GM19328 (cell line): ENCODE measurements around the gene SH3D19.

Source experiments
- ATAC-seq: cut with Tn5 transposase; IDR thresholded peaks from one replicate; pipeline ENCODE4 v1.9.1; 2021; ENCODE audit warnings: mild to moderate bottlenecking, moderate library complexity; ENCODE audit not compliant: unreplicated experiment

Gene SH3D19, protein sequence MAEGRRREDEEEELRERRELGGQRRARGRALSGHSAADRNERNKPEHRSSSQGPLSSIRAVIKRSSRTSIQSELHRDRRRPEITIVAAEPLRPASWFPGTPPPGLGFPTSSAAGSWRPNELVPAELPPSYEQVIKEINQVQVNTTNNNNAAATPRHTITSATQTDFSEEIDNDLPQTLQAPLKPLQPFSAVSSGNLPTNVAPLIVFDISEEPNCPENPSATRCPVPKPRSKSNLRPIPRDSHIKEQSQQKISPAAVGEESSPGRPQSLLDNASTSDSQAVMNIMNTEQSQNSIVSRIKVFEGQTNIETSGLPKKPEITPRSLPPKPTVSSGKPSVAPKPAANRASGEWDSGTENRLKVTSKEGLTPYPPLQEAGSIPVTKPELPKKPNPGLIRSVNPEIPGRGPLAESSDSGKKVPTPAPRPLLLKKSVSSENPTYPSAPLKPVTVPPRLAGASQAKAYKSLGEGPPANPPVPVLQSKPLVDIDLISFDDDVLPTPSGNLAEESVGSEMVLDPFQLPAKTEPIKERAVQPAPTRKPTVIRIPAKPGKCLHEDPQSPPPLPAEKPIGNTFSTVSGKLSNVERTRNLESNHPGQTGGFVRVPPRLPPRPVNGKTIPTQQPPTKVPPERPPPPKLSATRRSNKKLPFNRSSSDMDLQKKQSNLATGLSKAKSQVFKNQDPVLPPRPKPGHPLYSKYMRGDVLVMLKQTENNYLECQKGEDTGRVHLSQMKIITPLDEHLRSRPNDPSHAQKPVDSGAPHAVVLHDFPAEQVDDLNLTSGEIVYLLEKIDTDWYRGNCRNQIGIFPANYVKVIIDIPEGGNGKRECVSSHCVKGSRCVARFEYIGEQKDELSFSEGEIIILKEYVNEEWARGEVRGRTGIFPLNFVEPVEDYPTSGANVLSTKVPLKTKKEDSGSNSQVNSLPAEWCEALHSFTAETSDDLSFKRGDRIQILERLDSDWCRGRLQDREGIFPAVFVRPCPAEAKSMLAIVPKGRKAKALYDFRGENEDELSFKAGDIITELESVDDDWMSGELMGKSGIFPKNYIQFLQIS

DNA sequence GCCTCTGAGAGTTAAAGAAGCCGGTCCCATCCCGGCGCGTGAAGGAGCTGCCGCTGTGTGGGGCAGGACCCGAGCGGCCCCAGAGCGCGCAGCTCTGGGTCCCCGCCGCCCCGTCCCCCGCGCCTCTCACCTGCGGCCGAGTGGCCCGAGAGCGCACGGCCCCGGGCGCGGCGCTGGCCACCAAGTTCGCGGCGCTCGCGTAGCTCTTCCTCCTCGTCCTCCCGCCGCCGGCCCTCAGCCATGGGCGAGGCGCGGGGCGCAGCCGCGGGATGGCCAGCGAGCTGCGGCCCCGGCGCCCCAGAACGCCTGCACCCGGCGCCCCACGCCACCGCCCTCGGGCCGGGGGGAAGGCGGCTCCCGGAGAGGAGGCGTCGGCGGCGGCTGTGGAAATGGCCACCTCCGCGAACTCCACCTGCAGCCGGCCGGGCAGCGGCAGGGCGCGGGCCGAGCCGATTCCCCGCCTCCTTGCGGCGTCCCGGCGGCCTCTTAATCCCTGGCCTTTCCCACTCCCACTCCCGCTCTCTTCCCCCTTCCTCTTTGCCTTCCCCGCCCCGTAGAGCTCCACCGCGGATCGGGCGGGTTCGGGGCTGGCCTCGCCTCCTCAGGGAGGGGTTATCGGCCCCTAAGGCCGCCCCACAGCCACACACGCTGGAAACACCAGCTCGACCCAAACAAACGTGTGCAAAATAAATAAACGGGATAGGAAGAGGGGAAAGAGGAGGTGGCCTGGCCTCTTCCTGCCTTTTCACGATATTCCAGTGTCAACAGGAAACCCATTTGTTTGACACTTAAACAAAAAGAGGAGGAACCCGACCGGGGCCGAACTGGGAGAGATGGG, at the start of gene SH3D19:
TSS of gene SH3D19 (minus strand) at position 495 of the 838 bp plus-strand sequence. CDS start at position 242, 253 bp downstream.
- ATAC-seq, result no peak

DNA sequence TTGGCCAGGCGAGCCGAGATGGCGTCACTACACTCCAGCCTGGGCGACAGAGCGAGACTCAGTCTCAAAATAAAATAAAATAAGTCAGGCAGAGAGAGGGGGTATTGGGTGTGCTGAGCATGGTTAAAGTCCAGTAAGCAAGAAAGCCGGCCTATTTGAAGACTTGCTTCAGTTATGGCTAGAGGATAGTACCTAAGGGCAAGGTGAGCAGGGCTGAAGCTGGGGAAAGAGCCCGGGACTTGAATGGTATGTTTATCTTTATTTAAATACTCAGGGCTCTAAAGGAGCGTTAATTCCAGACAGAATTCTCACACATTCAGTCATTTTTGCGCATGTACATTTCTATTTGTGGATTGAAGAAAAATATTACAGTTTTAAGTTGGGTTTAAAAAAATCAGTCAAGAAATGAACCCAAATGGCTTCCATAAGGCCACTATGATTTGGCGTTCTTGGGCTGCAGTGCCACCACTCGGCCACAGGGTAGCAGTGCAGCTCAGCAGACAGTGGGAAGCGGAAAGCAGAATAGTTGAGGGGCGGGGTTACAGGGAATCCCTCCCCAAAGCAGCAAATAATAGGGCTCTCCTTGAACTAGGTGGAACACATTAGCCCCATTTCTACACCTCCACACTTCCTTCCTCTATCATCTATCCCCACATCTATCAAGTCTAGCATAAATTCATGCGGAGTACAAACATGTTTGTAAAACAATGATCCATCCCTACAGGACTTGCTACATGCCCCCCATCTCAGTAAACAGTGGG, 37.2 kb upstream of the SH3D19 start:
- peak; percentile 95 for ATAC-seq

DNA sequence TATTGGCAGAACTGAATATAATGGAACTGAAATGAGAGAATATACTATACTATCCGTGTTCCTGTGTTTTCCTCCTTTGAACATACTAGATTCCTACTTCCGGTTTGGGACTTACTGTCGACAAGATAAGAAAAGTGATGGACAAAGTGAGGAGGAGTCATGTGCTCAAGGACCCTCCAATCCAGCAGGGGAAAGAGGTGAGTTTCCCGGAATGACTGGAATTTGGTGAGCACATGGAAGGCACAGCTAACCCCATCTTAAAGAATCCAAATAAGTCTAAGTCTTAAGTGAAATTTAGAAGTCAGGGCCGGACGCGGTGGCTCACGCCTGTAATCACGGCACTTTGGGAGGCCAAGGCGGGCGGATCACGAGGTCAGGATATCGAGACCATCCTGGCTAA, 36.6 kb upstream of the SH3D19 start:
- ATAC-seq, result no peak

DNA sequence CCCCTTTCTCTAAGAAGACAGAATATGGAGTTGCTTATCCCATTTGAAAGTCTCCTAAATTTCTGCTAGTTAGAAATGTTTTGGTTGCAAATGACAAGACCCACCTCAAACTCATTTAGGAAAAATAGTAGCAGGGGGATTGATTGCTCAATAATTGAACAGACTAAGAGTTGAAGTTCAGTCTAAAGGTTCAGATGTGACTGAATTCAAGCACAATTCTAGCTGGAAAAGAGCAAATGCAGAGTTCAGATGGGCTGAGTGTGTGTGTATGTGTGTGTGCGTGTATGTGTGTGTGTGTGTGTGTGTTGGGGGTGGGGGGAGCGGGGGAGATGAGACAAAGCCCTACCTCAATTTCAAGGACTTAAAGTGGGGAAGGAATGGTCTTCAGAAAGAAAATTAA, 35.7 kb upstream of the SH3D19 start:
- no peak for ATAC-seq

DNA sequence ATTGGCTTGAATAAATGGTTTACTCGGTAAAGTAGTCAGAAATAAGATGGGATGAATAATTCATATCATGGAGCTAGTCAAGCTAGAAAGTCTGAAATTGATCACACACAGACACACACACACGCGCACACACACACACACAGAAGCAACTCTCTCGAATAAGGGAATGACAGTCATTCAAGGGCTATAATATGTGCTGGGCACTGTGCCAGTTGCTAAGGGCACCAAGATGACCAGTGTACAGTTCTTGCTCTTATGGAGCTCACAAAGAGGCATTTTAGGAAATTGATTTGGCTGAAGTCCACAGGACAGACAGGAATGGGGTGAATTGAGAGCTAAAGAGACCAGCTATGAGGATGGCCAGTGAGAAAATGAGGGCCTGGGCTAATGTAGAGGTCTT, 34.2 kb upstream of the SH3D19 start:
- no peak for ATAC-seq

DNA sequence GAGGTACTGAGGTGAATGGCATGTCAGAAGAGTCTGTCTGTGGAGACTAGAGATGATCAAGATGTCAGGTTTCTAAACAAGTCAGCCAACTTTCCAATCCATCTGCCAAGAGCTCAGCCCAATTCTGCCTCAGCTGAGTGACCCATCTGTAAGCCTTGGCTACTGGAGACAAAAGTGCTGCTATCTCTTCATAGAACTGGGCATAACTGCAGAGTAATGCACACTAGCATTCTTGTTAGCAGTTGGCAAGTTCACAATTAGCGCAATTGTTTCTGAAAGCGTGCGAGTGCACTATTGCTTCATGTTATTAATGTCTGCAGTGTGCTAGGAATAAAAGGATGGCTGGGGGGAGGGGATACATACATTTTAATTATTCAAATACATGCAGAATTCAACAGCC, 32.9 kb upstream of the SH3D19 start:
- ATAC-seq, result no peak

DNA sequence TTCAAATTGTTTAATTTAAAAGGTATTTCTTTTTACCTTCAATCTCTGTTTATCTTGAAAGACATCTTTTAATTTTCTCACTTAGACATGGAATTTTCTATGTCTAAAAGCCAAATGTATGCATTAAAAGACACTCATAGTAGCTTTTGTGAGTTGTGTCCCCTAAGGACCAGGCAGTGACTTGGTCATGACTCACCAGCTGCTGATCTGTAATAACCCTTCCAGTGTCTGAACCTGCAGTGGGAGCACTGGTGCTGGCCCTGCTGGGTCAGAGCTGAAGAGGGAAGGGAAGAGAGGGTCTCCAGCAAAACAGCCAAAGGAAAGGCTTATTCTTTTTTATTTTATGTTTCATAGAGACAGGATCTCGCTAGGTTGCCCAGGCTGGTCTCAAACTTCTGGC, 31.1 kb upstream of the SH3D19 start:
- no peak for ATAC-seq

DNA sequence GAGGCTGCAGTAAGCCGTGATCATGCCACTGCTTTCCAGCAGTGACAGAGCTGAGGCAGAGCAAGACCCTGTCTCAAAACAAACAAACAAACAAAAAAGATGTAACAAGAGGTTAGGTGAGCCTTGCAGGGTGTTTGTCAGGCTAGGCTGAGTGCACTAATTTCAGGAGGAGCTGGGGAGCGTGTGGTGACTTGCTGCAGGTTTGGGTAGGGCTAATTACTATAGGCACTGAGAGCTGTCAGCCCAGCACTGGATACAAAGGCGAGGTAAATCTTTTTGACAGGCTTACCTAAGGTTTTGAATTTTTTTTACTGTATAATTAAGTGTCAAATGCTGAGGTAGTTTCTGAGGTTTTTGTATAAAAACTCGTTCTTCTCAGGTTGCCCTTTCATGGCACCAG, 29.8 kb upstream of the SH3D19 start:
- ATAC-seq, result no peak

DNA sequence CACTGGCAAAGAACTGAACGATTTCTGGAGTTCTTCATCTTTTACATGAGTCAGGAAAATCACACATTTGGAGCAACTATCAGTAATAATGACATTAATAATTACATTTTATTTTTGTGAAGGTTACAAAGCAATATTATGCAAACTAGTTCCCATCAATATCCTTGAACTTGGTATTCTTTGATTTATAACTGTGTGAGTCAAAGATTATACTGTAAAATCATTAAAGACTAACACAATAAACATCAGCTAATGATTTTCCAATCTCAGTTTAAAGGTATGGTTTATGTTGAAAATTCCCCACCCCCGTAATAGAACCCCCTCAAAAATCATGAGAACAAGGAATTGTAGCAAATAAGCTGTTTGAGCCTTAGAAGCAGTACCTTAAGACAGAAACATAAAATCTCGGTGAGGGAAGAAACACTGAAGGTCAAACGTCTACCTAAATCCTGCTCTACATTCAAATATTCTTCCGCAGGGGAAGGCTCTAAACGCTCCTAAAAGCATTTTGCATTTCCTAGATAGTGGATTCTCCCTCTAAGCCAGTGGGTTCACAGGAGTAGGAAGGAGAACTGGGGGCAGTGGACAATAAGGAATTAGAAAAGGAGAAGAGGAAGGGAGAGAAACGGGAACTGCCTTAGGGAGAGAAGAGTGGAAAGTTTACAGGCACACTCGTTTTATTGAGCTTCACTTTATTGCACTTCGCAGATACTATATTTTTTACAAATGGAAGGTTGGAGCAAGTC, 22.3 kb upstream of the SH3D19 start:
- no peak for ATAC-seq

DNA sequence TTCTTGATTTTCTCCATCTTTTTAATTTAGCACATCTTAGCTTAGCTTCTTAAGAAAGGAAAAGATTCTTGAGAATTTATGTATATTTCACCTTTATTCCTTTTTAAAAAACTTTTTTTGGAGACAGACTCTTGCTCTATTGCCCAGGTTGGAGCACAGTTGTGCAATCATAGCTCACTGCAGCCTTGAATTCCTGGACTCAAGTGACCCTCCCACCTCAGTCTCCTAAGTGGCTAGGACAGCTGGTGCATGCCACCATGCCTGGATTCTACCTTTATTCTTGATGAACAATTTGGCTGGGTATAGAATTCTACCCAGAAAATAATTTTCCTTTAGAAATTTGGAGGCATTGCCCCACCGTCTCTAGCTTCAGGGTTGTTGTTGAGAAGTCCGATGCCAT, 19.5 kb upstream of the SH3D19 start:
- ATAC-seq, result no peak

DNA sequence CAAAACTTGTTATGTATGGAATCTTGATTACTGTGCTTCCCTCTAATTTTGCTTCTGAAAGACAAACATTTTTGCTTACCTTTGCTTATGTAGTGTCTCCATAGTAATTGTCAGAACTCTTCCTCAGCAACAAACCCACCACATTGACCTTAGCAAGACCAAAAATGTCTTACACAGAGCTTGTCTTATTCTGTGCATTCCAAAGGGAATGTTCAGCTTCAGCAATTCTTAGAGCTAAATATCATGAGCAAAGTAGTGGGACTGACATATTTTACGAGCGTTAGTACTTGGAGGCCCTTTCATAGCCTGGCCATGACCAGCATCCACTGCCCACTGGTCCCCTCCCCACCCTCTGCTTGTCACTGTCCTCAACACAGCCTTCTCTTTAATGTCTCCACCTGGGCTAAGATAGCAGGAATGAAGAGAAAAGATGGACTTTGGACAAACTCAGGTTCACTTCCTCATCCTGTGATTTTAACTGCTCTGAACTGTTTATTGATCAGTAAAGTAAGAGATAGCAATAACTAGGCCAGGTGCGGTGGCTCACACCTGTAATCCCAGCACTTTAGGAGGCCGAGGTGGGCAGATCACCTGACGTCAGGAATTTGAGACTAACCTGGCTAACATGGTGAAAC, 15.5 kb upstream of the SH3D19 start:
- no peak for ATAC-seq

DNA sequence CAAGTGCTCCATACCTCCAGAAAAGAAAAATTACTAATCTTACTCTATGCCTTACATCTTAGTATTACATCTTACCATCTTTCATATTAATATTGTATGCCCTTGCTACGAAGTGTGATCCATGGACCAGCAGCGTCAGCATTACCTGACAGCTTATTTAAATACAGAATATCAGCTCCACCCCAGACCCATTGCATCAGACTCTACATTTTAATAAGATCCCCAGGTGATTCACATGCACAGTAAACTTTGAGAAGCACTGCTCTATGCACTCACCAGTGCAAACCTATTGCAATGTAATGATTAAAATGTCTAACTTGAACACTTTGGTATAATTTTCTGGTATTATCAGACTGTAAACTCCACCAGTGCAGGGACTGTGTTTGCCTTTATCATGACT, 14.1 kb upstream of the SH3D19 start:
- ATAC-seq, result no peak

DNA sequence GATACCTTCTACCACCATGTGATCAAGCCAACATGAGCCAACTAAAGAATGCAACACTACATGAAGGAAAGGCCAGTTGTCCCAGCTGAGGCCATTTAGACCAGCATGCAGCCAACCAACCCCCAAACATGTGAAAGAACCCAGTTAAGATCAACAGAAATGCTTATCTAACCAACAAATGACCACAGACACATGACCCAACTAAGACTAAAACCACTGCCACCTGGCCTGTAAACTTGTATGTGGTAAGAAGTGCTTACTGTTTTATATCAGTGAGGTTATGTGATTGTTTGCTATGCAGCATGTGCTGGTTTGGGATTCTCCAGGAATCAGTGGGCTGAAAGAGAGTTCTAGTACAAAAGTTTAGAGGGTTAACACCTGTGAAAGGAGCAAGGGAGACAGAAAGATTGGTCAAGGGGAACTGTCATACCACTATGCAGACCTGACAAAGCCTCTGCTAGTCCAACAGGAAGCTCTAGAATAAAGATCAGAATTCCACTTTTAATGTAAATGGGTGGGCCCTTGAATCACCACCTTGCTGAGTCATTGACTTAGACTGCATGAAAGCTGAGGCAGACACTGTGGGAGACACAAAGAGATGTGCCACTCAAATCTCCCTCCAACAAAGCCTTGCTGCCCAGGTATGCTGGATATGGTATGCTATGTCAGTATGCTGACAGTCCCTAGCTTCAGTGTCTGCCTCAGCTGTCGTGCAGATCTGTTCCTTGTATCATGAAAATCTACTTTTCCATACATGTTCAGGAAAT, 6.1 kb upstream of the SH3D19 start:
- ATAC-seq, result no peak

DNA sequence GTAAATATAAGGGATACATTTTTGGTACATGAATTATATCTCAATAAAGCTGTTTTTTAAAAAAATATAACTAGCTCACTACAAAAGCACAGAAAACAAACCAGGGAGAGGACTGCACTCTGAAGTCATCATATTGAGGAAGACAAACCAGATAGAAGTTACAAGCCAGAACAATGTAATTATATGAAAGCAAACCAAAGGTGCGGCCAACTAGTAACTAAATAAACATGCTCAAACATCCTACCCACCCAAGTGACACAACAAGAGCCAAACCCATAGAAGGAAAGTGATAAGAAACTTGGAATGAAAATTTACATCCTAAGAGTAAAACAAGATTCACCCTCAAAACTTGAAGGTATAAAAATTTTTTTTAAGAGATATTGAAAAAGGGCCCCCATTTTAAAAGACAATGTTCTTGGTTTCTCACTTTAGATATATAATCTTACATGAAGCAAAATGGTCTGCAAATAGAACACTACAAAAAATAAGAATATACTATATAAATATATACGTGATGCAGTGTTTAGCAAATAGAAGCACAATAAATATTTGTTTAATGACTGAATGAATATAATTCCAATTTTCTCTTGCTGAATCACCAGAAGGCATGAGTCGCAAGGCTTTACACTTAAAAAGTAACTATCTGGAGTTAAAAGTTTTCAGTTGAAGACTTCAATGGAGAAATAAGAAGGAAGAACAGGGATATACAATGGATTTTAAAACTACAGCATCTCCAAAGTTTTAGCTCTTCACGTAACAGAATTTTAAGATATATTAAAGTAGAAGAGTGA, 4.0 kb upstream of the SH3D19 start:
- ATAC-seq, result no peak

DNA sequence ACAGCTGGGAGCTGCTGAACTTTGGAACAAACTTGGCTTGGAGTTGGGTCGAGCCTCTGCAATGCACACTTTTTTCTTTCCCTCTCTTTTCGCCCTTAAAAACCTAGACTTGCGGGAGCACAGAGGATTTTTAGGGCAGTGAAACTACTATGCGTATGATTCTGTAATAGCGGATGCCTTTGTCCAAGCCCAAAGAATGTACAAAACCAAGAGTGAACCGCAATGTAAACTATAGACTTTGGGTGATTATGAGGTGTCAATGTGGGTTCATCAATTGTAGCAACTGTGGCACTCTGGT, 493 bp upstream of the SH3D19 start:
- ATAC-seq, result no peak

DNA sequence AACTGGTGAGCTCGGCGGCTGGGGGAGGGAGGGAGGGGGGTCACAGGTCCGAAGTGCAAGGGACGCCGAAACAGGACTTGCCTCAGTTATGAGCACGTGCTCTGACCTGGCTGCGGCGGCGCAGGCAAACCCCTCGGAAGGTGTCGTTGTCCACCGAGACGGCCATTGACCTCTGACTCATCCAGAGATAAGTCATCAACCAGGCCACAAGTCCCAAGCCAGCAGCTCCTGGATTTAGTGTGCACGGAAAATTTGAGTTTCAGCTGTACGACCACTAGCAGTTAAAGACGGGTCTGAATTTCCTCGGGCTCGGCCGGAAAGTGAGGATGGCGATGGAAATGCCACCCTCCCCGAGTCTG, 674 bp downstream of the SH3D19 start:
- no peak for ATAC-seq

DNA sequence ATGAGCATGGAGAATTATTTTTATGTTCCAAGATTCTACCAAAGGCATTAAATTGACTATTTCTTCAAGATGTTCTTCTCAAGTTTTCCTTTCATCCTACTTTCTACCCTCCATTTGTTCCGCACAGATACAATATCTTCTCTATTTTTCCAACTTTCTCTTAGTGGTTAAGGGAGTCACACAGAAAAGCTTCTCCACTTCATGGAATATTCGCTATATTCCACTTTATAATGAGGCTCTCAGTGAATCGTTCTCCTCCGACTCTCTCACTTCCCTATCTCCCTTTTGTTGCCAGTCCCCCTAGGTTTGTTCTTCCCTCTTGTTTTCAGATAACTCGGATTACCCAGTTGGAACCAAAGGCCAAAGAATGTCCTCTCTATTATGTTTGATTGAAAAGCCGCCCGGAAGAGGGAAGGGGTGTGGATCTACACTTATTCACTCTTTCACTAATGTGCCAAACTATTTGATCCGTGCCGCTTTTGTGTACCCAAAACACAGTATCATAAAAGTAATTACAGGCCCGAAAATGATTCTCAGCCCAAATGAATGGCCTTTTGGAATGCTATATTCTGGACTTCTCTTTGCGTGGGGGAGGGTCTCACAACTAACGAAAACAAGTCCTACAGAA, 1.2 kb downstream of the SH3D19 start:
- no peak for ATAC-seq
